ENCODE measurements around the gene U2AF1.
"Not testable (repeated sequence)": the region's sequence is repeated elsewhere in the genome, so short reads cannot be mapped to it uniquely, and the experiment has no call there.

Gene U2AF1, protein sequence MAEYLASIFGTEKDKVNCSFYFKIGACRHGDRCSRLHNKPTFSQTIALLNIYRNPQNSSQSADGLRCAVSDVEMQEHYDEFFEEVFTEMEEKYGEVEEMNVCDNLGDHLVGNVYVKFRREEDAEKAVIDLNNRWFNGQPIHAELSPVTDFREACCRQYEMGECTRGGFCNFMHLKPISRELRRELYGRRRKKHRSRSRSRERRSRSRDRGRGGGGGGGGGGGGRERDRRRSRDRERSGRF

DNA sequence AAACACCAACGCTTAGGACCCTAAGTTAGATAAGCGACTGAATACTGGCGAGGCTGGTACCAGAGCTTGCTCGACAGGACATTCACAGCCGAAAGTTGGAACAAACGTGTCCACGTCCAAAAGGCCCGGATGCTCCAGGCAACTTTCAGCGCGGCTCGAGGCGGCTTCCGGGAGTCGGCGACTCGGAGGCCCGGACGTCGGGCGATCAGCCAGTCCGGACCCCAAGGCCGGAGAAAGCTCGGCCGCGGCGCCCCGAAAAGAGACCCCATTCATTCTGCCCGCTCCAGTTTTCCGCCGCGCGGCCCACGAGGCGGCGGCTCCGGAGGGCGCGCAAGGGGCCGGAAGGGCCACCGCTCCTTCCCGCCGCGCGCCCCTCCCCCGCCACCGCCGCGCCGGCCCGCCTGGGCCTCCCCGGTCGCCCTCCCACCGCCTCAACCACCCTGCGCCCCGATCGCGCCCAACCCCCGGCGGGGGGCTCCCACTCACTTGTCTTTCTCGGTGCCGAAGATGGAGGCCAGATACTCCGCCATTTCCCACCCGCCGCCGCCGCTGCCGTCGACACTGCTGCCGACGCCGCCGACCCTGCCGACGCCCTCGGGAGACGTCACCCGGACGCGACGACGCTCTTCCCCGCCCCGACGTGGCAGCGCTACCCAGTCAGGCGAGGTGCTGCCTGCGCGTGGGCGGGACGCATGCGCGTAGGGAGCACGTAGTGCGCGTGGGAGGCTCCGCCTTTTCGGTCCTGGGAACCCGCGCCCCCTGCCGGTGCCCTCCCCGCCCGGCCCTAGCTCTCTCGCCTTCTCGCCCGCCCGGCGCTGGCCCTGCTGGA, at the start of gene U2AF1:
TSS of gene U2AF1 (minus strand) at position 606 of the 829 bp plus-strand sequence. CDS start at position 530, 76 bp downstream.
- peak; percentile 34 for DNase-seq (ENCODE audit: low read depth)

DNA sequence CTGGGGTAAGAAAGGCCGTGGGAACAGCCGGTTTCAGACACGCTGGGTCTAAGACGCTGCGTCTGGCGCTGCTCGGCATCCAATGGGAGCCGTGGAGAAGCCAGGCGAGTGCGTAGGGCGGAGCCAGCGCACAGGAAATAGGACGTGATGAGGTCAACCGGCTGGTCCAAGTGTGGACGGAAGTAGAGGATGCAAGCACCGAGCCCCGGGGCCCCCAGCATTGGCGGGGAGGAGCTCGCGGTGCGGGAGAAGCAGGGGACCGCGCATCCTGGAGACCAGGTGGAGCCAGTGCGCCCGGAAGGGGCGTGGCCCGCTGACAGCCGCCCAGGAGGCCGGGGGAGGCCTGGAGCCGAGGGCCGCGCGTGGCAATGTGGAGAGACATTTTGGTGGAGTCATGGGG, 46.2 kb upstream of the U2AF1 start:
- not testable (repeated sequence) for DNase-seq (ENCODE audit: low read depth)

DNA sequence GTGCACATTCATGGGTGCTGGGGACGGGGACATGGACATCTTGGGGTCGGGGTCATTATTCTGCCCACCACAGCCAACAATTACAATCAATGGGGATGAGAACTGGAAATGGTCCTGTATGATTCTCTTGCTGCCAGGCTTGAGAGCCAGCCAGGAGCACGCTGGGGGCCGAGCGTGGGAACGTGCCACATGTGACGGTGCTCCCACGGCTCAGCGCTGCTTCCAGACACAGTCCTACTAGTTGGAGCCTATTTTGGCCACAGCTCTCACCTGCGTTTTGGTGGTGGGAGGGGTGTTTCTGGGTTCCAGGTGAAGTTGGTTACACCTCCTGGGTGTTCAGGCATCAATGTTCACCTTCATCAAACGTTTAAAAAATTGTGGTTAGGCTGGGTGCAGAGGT, 42.0 kb upstream of the U2AF1 start:
- DNase-seq (ENCODE audit: low read depth): not testable (repeated sequence)

DNA sequence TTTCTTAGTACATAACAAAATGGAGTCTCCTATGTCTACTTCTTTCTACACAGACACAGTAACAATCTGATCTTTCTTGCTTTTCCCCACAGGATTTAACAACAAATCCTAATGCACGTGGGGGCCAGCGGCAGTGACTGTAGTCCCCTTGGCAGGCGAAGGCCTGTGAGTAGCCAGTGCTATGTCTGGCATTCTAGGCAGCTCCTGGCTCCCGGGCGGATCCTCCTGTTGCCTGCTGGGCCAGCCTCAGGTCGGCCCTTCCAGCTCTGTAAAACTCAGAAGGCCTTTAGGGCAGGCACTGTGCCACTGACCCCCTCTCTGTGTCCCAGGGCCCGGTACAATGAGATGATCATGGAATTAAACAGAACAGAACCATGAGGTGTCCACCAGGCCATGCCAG, 40.6 kb upstream of the U2AF1 start:
- not testable (repeated sequence) for DNase-seq (ENCODE audit: low read depth)

DNA sequence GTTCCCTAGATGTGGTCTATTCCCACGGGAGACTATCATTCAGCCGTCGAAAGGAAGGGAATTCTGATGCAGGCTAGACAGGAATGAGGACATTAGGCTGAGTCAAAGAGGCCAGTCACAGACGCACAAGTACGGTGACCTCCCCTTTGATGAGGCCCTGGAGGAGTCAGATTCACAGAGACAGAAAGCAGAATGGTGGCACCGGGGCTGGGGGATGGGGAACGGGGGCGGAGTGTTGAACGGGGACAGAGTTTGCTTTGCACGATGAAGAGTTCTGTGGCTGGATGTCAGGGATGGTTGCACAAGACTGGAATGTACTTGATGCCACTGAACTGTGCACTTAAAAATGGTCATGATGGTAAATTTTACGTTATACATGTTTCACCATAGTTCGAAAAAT, 39.3 kb upstream of the U2AF1 start:
- not testable (repeated sequence) for DNase-seq (ENCODE audit: low read depth)

DNA sequence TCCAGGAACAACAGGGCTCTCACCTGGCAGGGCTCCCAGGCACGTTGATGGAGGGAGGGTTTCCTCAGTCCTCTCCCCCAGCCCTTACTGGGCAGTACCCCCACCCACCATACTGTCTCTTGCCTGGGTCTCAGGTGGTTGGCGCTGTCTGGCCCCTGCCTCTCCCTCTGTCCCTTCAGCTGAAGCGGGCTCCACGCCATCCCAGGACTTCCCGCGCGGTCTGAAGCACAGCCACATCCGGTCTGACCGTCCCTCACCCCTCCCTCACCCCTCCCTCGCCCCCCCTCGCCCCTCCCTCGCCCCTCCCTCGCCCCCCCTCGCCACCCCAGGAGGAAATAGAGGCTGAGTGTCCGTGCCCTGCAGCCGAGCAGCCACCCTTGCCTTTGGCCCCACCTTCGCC, 34.0 kb upstream of the U2AF1 start:
- not testable (repeated sequence) for DNase-seq (ENCODE audit: low read depth)

DNA sequence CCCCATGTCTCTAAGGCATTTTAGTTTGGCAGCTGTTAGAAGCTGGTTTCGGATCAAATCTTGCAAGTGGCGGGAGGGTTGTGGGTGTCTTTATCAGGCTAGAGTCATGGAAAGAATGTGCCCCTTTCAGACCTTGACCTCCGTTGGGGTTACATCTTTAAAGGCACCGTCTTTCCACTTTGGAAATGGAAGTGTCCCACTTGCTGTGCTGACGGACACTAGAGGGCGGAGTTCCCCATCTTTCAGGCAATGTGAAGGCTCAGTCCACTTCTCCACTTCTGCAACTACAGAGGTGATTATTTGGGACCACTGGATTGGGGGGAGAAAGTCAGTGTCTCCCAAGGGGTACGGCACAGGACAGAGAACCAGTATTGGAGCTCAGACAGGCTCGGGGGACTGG, 31.6 kb upstream of the U2AF1 start:
- DNase-seq (ENCODE audit: low read depth): not testable (repeated sequence)

DNA sequence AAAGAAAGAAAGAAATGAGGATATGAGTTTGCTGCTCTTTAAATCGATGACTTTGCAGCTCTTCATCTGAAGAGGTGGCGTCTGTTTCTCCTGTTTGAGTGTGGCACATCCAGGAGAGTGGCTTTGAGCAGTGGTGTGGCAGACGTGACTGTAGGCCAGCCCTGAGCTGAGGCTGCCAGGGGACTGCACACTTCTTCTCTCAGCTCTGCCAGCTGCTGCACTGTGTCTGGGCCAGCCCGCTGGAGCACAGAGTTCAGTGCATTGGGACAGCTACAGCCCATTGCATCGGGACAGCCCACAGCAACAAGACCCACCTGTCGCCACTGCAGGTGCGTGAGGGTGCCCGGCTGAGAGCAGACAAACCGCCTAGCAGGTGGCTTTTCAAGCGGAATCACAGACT, 27.1 kb upstream of the U2AF1 start:
- DNase-seq (ENCODE audit: low read depth): not testable (repeated sequence)

DNA sequence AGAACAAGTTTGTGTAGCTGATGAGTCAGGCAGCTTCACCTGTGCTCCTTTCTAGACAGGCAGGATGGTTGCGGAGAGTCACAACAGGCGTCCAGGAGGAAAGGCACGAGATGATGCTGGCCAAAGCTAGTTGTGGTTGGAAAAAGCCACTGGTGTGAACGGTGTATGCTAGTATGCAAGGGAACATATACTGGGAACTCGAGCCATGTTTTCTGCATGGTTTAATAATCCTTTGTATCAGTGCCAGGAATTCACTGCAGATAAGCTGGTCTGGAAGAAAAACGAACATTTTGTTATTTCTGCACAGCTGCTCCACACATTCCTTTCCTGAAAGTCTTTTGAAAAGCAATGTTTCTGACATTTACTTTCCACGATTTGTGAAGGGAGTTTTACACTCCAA, 22.7 kb upstream of the U2AF1 start:
- DNase-seq (ENCODE audit: low read depth): not testable (repeated sequence)

DNA sequence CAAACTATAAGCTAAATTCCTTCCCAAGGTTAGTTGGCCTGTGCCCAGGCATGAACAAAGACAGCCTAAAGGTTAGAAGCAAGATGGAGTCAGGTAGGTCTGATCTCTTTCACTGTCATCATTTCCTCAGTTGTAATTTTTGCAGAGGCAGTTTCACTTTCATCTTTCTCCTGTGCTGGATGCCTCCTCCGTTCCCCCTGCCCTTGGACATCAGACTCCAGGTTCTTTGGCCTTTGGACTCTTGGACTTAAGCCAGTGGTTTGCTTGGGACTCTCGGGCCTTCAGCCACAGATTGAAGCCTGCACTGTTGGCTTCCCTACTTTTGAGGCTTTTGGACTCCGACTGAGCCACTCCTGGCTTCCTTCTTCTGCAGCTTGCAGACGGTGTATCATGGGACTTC, 8.6 kb upstream of the U2AF1 start:
- not testable (repeated sequence) for DNase-seq (ENCODE audit: low read depth)

DNA sequence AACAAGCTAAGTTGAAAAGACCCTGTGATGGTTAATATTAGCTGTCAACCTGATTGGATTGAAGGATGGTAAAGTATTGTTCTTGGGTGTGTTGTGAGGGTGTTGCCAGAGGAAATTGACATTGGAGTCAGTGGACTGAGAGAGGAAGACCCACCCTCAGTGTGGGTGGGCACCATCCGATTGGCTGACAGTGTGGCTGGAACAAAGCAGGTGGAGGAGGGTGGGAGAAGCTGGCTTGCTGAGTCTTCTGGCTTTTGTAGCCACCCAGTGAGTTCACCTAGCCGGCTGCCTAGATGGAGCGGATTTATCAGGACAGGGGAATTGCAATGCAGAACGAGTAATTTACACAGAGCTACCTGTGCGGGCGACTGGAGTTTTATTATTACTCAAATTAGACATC, 7.1 kb upstream of the U2AF1 start:
- not testable (repeated sequence) for DNase-seq (ENCODE audit: low read depth)

DNA sequence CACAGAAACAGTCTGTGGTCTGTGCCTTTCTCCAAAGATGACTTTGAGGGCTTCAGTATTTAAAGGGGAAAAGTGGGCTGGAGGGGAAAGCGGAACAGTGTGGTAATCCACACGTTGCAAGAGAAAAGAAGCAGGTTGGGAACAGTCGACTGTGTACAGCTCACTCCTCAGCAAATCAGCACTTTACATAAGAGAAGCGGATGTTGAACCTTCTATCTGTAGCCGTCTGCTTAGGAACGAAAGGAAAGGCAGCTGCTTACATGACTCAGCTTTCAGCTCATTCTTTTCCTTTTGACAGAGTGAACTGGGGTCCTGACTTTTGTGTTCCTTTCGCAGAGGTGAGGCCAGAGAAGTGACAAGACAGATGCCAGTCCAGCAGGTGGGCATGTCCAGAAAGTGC, 1.6 kb upstream of the U2AF1 start:
- DNase-seq (ENCODE audit: low read depth): not testable (repeated sequence)

DNA sequence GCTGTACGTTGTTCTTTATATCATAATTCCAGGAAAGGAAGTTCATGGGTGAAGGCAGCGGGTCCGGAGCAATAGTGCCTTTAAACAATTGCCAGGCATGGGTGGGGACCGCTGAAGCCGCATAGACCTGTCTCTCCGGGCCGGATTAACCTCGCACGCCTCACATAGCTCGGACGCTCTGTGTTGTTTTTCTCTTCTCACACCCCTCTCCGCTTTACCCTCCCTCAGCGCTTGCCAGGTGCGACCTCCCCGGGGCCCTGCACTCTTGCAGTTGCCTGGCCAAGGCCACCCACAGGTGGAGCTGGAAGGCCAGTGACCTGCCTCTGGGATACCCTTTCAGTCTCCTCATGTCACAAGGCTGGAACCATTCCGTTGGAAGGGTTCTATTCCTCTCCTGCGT, 807 bp upstream of the U2AF1 start:
- not testable (repeated sequence) for DNase-seq (ENCODE audit: low read depth)

DNA sequence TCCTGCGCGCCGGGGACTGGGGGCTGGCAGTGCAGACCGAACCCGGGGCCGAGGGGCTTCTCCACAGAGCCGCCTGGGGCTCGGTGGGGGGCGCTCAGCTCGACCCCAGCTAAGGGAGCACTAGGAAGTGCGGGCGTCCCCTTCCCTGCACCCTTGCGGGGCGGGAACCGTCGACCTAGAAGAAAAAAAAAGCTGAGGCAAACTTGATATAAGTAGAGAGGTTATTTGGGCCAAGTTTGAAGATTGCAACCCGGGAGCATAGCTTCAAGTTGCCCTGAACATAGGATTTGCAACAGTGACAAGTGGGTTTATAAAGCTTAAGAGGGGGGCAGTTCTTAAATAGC, 396 bp upstream of the U2AF1 start:
- not testable (repeated sequence) for DNase-seq (ENCODE audit: low read depth)

DNA sequence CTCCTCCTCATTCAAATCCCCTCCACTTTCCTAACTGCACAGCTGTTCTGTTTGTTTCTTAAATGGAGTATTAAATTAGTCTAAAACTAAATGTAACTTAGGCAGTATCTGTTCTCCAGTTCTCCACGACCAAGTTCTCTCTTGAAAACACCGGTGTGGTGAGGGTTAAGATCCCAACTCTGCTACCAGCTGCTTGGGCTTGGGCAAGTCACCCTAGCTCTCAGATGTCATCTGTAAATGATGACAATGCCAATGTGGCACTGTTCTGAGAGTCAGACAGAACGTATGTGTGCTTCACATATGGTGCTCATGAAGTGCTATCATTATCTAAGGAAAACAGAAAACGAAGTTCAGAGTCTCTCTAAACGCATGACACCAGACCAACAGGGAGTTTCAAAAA, 2.7 kb downstream of the U2AF1 start:
- not testable (repeated sequence) for DNase-seq (ENCODE audit: low read depth)

DNA sequence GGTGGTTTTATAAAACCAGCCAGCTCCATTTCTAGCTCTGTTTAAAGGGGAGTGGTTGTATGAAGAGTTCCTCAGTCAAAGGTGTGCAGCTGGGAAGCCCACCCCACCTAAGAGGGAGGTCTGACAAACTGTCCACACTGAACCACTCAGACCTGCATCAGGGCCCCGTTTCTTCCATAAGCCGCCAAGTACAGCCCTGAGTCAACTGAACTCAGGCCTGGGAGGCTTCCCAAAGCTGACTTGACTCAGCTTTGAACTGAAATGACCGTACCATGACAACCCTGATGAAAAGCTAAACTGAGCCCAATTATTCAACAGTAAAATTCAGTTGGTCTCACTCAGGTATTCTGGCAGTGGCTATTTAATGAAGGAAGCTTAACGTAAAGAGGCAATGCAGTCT, 5.1 kb downstream of the U2AF1 start:
- DNase-seq (ENCODE audit: low read depth): not testable (repeated sequence)

DNA sequence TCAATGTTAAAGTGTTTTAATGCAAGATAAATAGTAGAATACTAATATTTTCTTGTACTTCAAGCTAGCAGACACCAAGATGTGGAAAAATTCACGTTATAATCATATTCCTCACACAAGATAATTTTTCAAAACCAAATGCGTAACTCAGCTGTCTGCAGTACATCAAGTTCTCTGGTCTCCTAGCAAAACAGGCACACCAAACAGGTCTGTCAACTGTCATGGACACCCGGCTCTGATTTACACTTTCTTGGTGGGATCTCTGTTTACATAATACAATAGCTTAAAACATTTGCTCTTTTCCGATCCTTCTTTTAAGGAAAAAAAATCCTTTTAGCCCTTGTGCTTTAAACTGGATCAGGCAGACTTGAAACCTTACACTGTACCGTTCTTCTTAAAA, 5.7 kb downstream of the U2AF1 start:
- not testable (repeated sequence) for DNase-seq (ENCODE audit: low read depth)

DNA sequence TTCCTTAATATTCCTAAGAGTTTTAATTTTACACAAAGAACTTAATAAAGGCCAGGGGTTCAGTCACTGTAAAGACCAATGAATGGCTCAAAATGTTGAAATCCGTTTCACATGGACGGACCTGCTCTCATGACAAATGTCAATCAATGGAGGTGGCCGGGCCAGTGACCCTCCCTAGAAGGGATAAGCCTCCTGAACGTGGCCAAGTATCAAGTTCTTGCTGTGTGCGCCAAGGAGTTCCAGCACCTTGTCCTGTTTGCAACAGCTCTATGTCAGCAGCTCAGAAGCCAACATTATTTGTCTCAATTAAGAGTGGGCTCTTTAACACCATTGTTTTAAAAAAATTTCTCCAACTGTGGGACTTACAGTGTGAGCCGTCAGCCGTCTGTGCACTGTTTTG, 6.4 kb downstream of the U2AF1 start:
- DNase-seq (ENCODE audit: low read depth): not testable (repeated sequence)

DNA sequence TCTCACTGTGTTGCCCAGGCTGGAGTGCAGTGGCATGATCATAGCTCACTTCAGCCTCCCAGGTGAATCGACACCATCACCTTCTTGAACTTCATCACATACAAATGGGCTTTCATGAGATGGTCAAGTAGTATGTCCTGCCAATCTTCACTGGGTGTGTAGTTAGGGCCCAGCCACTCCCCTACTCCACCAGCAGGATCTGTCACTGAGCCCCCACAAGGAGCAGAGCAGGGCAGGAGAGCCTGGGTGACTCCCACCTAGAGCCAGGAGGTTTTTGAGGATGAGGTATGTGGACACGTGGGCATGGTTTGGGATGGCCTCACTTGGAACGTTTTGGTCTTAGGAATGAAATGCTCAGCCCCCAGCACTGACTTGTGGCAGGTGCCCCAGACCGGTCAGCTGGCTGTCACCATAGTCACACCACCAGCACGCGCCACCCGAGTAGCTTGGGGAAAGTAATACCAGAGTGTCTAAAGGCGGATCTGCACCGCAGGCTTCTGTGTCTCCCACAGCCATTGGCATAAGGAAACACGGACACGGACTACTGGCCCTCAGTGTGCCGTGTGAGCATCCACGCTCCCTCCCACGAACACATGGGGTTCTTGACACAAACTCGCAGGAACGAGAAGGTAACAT, 15.3 kb downstream of the U2AF1 start:
- not testable (repeated sequence) for DNase-seq (ENCODE audit: low read depth)

DNA sequence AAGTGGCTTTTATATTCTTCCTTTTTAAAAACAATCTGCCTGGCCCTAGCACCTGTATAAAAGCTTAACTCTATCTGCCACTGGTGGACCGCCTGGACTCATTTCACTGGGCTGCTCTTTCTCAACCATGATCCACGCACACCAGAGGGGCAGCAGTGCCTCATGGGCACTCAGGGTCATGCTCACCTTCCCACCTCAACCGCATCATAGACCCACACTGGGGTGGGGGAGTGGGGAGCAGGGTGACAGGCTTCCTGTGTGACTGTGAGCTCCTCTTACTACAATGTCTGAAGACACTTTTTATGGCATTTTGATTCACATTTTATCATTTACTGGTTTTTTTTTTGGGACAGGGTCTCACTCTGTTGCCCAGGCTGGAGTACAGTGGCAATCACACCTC, 16.4 kb downstream of the U2AF1 start:
- not testable (repeated sequence) for DNase-seq (ENCODE audit: low read depth)

DNA sequence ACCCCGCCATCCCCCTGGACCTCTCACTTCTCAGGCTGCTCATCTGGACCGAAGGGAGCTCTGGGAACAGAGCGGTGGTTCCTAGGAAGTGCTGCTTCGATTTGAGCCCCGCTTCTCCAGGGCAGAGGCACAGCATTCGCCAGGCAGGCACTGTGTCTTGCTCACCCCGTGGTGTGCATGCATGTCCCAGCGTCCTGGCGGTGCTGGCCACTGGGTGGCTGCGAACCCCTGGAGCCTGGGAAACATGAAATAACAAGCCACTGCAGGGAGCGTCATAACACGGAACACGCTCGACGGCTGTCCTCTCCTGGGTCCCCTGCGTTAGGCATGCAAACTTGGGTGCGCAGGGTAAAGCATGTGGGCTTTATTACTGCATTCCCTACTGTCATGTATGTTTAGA, 17.9 kb downstream of the U2AF1 start:
- not testable (repeated sequence) for DNase-seq (ENCODE audit: low read depth)

DNA sequence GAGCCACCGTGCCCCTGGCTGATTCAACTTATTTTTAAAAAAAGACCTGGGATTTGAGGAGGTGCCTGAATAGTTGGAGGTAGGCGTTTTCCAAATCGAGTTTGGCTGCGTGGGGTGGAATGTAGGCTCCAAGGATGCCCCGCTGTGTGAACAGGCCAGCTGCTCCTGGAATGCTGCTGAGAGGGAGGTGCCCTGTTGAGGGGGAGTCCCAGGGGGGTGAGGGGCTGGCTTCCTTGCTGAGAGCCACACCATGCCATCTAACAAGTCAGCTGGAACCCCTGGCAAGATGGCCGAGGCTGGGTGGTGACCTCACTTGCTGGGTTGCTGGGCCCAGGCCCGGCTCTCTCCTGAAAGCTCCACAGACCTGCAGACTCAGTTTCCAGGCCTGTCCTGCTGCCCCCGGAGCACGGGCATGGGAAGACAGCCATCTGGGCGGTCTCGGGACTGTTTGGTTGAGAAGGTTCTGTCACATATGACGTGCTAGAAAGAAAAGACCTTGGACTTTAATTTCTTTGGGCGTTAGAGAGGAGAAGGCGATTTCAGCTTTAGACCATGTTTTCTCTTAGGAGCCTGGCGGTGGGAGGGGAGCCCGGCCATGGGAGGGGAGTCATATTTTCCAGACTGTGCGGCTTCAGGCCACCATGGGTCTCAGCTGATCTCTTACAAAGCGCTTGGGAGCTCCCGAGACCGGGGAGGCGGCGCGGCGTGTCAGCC, 24.6 kb downstream of the U2AF1 start:
- not testable (repeated sequence) for DNase-seq (ENCODE audit: low read depth)
